COR-L47 (cell line): Measurements from ENCODE around the gene SAMD8.
A peak's percentile ranks its signal among the peaks of the same experiment; 100 is the strongest.

ENCODE experiments used
- DNase-seq: peaks from one replicate; lab custom pipeline; 2025; lab: John Stamatoyannopoulos, UW

SAMD8 gene

DNA sequence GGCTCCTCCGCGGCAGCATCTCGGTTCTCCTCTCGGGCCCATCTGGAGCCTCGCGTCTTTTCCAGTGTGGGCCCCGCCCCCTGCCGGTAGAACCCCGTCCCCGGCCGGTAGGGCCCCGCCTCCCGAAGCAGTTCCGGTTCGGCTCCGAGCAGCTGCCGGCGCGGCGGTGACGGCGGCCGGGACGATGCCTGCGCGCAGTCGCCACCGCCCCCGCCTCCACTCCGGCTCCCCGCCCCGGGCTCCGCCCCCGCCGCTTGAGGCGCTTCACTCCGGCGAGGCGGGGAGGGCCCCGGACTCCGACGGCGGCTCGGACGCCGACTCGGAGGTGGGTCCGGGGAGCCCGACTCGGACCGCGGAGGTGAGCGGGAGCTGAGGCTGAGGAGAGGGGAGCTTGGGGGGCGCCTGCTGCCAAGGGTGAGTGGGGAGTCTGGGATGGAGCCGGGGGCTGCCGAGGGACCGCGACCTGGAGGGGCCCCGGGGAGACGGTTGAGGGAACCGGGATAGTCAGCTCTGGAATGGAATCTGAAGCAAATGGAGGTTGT lies at the start of gene SAMD8:
Gene SAMD8, plus strand, starts transcription at position 292 of the 542 bp plus-strand sequence. CDS start 38,873 bp downstream, outside the sequence.
- peak; percentile 81 for DNase-seq

GRCh38 chr10:75061709-75062505 lies 49.5 kb upstream of the SAMD8 start:
- no peak for DNase-seq

DNA sequence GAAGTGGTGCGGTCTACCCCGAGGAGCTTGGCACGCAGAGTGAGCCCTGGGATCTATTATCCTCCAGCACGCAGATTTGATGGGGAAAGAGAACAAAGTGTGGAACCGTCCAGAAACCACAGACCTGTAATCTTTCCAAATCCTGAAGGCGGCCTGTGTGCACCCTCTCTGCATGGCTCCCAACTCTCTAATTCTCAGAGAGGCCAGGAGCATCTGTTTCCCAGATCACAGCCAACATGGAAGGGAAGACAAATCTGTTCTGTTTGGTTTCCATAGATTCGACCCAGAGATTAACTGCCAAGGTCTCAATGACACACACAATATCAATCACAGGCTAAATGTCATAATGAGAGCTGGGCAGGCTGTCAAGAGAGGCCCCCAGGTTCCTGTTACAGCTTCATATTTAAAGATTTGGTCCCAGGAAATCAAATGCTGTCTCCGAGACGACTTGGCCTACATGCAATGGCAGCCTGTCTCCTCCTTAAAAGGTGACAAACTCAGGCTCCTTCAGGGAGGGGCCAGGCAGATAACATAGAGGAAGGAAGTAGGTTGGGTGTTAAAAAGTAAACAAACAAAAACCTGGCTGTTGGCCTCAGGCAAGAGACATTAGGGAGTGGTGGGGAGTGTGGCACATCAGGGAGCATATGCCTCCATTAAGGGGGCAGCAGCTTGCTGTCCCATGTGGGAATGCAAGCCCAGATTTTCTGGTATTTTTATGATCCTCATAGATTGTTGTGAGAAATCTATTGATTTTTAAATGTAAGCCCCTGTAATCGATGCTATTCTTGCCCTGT lies 48.8 kb upstream of the SAMD8 start:
- DNase-seq, result no peak

- no peak for DNase-seq
These were observed 47.8 kb upstream of the SAMD8 start for GRCh38 chr10:75063461-75064230.

DNA sequence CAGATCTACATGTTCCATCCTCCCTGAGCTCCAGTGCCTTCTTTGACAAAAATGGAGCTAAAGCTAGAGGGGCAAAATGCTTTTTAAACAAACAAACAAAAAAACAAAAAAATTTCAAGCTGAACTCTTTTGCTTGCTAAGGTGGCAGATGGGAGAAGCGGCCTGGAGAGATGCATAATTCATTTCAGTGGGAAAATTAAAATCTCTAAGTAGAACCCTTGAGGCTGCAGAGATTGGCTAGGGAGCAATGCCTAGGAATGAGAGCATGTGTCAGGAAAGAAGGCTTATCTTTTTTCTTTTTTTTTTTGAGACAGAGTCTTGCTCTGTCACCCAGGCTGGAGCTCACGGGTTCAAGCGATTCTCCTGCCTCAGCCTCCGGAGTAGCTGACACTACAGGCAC lies 46.4 kb upstream of the SAMD8 start:
- DNase-seq, result no peak

DNA sequence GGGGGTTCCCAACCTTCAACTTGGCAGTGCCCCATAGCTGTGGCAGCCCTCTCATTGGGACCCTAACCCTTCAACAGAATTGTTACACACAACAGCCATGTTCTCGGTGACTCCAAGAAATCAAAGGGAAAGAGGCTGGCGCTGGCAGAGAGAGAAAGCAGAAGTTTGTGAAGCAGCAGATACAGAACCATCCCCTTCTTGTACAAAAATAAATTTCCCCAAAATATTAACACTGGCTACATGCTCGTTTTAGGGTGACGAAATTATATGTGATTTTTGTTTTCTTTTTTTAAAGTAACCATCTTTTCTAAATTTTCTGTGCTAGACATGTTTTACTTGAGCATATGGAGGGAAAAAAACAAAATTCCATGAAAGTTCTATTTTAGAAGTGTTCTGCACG lies 45.2 kb upstream of the SAMD8 start:
- no peak for DNase-seq

DNA sequence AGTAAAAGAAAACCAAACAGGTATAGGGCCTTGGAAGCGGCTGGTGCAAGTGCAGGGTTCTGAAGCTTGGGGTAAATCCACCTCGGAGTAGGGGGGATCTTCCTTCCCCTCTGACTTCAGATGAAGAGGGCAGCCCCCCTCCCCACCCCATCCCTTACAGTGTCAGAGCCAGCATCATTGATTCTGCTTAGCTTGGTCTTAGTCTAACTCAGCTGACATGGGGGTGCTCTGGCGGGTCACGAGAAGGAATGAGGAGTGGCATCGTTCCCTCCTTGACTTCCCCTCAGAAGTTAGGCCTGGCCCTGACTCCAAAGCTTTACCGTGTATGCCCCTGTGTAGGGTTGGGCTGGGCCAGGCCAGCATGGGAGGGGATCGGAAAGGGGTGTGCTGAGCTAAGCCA lies 44.2 kb upstream of the SAMD8 start:
- DNase-seq, result no peak

- DNase-seq, result no peak
These were observed 42.9 kb upstream of the SAMD8 start for GRCh38 chr10:75068523-75068922.

DNA sequence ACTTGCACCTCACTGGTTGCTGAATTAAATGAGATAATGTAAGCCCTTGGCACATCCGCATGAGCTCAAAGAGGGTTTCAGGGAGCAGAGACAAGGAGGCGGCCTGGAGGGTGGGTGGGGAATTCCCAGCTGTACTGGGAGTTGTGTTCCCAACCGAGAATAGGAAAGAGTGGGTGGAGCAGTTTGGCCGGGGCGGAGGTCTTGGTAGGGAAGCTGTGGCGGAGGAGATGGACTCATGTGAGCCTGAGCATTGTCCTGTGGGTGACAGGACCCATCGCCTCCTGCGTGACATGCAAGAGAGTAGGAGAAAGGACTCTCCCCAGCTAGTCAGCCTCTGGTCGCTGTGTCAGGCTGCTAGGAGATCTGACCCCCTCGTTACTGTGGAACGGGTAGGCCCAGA lies 41.0 kb upstream of the SAMD8 start:
- DNase-seq, result no peak

DNA sequence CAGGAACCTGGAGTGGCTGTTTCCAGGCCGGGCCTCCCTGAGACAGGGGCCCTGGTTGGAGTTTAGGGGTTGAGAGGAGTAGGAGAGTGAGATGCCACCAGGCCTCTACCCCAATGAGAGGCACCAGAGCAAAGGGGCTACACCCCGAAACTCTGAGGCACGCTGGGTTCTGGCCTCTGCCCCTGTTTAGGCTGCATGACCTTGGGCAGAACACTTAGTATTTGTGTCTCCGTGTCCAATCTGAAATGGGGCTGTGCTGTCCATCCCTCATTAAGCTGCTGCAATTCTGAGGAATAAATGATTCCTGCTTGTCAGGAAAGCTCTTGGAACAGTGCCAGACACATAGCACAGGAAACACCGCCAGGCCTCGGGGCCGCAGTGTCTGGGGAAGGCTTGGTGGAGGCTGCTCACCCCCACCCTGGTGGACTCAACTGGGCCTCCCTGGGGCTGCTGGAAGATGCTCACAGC lies 40.5 kb upstream of the SAMD8 start:
- DNase-seq, result peak; percentile 46

GRCh38 chr10:75071756-75072155 lies 39.7 kb upstream of the SAMD8 start:
- DNase-seq, result no peak

DNA sequence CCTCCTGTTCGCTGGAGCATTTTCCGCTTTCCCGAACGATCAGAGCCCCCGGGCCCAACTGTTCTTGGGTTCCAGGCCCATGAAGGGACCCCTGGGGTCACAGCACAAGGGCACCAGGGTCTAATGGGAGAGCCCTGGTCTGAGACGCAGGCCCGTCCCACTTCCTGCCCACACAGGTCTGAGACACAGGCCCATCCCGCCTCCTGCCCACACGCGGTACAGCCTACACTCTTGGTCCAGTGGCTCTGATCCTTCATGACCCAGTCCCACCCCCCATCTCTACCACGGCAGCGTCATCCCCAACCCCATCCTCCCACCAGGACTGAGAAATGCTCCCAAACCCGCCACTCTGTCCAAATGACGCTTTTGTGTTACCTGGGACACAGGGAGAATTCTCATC lies 38.7 kb upstream of the SAMD8 start:
- DNase-seq, result no peak

GRCh38 chr10:75073442-75073841 lies 38.0 kb upstream of the SAMD8 start:
- no peak for DNase-seq

DNA sequence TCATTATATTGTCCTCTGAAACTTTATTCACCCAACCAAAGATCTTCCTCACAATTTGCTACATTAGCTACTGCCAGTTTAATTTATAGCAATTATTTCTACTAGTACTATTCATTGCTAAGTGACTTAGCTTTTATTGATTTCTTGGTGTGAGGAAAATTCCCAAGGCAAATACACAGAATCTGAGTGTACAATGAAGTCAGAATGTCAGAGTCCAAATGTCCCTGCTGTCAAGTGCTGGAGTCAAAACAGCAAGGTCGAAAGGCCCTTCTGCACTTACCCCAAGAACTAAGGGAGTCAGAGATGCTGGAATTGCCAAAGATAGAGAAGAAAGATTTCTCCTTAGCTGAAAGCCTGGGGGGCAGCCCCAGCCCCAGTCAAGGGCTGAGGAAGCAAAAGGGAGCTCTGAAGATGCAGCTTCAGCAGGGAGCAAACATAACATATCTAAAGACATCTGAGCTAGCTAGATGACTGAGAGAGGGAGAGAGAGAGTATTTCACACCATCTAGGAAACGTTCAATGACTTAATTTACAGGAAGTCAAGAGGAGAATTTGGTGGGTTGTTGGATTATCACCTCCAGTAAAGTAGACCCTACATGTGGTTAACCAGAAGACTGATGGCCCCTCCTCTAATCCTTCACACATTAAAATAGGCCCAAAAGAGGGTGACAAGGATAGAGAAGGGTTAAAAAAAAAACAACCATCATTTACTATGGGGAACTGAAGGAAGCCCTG lies 36.6 kb upstream of the SAMD8 start:
- DNase-seq, result no peak

- DNase-seq, result no peak
These were observed 35.1 kb upstream of the SAMD8 start for GRCh38 chr10:75076348-75076747.

DNA sequence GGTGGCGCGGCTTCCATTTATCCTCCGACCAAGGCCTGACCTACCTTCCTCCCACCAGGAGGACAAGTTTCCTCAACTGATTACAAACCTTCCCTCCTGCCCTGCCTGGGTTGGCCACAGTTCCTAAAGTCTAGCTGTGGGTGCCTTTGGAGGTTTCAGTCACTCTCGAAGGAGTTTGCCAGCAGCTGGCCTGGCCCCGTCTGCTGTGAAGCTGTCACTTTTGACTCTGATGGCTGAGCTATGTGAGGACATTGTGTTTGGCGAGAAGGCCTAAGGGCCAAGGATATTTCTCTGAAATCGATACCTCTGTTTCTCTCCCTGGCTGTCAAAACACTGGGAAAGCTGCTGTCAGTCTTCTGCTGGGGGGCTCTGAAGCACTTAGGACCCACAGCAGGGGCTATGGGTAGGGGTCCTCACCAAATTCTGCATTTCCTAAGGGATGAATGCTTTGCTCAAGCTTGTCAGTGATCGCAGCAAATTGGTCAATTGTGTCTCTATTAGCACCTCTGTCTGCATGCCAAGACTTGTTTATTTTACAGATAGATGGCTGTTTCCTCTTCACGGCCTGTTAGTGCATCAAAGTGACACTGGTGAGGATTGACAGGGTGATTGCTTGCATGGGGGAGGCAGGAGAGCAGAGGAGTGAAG lies 31.9 kb upstream of the SAMD8 start:
- peak; percentile 15 for DNase-seq

DNA sequence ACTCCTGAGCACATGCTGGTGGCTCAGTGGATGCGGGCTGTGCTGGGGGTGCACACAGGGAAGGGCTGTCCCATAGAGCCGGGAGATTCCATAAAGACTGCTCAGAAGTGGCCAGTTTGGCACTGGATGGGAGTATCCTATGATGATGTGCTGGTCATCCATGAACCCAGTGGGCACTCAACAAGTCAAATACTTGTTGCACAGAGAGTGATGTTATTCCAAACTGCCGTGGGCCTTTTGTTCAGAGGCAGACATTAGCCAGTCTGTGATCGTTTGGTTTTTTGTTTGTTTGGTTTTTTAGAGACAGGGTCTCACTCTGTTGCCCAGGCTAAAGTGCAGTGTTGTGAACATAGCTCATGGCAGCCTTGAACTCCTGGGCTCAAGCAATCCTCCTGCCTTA lies 30.9 kb upstream of the SAMD8 start:
- DNase-seq, result no peak

- no peak for DNase-seq
These were observed 30.1 kb upstream of the SAMD8 start for GRCh38 chr10:75081379-75081778.

DNA sequence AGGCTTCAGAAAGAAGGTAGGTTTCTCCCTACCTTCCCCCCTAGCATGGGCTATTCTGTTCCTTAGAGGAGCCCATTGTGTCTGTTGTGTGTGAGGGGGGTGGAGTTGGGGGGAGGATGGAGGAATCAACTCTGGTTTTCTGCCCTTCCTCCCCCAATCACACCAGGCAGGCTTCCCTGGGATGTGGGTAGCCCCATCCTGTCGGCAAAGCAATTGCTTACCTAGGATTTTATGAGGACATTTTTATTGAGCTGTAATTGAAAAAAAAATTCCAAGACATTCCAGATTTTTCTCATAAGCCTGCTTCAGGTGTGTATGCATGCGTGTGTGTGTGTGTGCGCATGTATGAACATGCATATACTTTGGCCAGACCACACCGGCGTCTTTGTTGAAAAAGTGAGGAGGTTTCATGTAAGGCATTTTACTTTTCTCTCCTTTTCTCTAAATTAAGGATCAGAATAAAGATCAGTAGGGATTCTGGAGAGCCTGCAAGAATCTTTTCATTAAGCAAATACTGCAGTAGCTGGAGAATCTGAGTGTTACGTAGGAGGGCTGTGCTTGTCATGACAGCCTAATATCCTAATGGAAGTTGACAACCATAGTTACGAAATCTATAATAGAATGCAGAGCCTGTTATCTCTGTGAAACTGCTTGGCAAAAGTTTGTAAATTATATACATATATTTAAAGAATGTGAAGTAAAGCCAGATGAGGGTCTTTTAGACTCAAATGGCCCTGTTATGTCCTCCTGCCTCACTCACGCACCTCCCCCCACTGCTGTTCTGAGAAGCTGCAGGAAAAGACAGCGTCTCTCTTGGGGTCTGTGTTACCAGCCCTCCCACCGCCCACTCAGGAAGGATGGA lies 27.3 kb upstream of the SAMD8 start:
- no peak for DNase-seq

GRCh38 chr10:75084834-75085384 lies 26.5 kb upstream of the SAMD8 start:
- no peak for DNase-seq
